Effector CD4-positive, alpha-beta T cell (primary cell): ENCODE measurements around the gene ALDH1A1.

Experiments
- DNase-seq: peaks from one replicate; pipeline ENCODE4 v3.0.0-alpha.2; 2020

Gene ALDH1A1

DNA sequence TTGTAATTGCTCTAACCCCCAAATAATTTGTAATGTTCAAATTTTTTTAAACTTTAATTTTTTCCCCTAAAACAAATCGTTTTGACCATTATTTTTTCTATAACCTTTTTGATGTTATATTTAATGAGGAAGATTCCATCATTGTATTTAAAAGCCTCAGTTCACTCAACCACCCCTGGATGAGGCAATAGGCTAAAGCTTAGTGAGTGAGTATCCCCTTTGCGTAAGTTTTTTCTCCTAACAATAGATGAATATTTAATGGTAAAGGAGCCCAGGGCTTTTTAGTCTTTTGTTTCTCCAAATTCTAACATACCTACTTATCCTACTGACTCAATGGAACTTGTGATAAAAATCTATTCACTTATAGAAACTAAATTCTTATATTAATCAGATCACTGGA lies 38.1 kb downstream of the ALDH1A1 start:
- no peak for DNase-seq

DNA sequence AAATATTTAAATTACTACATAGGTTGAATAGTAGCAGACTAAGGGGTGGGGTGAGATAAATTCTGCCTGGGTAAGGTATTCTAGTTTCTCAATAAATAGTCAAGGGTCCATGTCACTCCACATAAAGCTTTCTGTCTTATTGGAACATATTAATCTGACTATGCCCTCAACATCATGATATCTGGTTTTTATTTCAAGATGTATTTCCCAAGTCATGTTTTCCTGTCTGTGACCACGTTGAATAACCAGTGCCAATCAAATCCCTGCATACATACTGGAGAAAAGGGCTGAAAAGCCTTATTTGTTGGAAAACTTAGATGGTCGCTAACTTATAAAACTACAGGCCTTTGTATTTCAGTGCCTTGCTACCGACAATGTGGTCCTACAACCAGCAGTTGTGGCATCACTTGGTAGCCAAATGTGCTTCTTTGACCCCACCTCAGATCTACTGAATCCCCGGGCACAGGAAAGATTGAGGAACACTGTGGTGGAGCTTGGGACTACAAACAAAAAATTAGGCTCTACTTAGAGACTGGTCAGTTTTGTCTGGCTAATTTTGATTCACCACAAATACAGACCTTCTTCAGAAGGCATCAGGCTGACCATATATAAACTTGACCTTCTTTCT lies 39.4 kb downstream of the ALDH1A1 start:
- no peak for DNase-seq

DNA sequence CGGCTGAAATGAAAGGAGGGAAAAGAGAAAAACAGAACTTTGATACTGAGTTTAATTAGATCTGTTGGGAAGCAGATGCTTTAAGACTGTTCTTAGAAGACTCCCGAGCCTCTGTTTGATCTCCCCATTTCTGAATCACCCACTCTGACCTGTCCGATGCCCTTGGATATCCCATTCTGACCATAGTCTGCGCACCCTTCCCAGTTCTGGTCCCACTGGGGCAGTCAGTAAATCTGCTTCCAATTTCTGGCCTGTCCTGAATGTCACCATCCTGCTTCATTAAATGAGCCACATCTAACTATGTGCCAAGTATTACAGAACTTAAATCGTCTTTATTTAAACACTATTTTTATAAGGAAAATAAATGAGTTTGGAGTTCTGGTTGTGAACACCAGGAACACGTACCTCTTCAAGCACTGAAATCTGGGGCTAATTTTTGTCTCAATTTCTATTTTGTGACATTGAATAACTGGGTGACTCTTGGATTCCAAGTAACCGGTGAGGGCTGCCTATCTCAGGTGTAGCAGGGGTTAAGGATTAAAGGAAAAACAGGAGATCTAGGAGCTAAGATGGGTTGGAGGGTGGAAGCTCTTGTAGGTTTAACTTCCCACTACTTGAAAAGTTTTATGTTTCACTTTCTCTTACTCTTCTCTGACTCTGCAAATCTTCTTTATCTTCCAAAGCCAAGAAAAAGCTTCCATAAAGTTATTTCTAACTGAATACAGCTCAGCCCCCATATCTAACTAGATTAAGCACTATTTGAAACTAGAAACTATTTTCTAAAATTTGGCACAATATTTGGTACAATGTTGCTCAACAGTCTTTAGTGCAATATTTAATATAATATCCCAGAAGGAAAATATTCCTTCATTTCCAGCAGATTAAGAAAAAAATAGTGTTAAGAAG lies 40.1 kb downstream of the ALDH1A1 start:
- no peak for DNase-seq

DNA sequence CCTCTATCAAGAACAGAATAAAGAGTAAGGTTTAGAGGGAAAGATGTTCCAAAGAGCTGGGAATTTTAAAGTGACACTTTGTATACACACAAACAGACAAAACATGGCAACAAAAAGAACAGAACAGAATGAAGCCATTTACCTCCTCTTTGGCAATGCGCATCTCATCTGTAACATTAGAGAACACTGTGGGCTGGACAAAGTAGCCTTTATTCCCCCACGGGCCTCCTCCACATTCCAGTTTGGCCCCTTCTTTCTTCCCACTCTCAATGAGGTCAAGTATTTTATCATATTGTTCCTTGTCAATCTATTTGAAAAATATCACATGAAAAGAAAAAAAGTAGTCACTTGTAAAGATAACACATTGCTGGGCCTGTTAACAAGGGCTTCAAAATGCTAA lies 41.0 kb downstream of the ALDH1A1 start:
- no peak for DNase-seq

DNA sequence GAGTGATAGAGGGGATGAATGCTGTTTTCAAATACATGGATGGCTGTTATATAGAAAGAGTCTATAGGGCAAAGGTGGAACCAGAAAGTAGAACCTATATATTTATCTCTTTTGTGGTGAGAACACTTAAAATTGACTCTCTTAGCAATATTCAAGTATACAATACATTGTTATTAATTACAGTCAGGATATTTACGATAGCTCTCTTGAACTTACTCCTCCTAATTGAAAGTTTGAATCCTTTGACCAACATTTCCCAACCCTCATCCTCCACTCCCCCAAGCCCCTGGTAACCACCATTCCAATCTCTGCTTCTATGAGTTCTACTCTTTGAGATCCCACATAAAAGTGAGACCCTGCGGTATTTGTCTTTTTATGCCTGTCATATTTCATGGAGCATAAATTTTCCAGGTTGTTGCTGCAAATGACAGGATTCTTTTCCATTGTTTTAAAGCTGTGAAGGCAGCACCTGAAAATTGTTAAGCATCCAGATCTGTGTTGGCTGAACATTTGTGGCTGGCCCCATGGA lies 41.5 kb downstream of the ALDH1A1 start:
- DNase-seq = no peak

DNA sequence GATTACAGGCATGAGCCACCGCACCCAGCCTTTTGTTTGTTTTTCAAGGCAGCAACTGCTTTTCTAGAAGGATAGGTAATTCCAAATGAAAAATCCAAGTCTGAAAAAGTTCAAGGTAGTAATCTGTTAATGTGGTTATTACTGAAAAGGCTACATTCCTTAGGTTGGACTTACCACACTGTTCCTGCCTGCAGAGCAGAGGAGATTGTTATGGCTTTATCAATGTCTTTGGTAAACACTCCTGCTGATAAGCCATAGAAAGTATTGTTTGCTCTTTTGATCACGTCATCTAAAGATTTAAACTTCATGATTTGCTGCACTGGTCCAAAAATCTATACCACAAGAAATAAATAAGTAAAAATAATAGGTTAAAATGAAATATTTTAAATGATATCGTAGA lies 43.4 kb downstream of the ALDH1A1 start:
- DNase-seq = no peak

DNA sequence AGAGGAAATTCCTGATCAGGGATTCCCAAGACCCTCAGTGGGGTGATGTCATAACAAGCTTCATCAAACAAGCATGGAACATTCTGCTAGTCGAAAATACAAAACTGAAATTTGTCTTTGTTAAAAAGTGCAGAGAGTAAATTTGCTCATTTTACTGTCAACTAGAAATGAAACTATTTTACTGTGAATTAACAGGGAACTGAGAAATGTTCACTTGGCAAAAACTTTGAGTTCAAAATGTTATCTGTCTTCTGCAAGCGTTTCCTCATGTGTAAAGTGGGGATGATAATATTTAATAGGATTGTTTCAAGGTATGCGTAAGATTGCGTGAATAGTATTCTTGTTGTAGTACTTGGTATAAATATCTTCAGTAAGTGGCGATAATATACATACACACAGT lies 45.4 kb downstream of the ALDH1A1 start:
- no peak for DNase-seq

DNA sequence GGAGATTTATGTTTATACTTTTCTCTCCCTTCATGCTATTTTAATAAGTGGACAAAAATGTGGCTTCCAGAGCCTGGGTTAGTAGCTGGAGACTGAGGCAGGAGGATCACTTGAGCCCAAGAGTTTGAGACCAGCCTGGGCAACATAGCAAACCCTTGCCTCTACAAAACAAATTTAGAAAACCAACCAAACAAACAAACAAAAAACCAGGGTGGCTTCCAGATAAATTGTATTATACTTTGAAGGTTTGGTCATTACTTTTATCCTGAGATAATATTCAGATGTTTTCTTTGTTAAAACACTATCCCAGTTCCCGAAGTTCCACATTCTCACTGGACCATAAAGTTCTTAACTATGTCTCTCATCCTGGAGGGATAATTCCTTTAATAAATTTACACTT lies 46.0 kb downstream of the ALDH1A1 start:
- DNase-seq = no peak

DNA sequence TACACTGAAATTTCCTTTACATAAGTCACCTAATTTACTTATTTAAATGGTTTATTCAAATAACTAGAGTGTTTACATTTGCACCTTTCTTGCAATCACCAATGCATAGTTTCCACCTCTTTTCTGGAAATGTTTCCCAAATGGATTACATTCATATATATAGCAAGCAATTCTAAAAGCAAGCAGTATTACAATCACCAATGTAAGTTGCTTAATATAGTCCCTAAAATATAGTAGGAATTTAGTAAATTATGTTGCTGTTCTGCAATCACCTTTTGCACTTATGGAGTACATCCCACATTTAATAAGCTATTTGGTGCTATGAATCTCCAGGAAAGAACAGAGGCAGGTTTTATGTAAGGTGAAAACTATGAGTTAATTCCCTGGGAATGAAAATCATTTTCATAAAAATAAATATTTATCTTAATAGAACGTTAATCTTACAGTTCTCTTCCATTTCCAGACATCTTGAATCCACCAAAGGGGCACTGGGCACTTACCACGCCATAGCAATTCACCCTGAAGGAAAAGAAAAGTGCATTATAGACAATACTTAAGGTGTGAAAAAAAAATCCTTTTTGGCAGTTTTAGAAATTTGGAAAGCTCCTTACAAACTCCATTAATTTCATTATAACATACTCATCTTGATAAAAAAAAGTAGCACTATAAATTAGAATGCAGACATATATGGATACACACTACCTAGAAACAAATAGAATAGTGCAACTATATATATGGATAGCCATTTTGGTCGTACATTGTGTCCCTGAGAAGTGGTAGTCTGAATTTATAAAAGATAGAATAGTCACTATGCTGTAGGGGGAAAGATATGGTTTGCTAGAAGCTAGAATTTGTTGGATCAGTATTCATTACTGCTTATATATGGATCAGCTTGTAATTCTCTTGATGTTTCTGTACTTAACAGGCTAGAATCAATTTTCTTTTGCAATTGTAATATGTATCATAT lies 47.1 kb downstream of the ALDH1A1 start:
- DNase-seq = no peak

DNA sequence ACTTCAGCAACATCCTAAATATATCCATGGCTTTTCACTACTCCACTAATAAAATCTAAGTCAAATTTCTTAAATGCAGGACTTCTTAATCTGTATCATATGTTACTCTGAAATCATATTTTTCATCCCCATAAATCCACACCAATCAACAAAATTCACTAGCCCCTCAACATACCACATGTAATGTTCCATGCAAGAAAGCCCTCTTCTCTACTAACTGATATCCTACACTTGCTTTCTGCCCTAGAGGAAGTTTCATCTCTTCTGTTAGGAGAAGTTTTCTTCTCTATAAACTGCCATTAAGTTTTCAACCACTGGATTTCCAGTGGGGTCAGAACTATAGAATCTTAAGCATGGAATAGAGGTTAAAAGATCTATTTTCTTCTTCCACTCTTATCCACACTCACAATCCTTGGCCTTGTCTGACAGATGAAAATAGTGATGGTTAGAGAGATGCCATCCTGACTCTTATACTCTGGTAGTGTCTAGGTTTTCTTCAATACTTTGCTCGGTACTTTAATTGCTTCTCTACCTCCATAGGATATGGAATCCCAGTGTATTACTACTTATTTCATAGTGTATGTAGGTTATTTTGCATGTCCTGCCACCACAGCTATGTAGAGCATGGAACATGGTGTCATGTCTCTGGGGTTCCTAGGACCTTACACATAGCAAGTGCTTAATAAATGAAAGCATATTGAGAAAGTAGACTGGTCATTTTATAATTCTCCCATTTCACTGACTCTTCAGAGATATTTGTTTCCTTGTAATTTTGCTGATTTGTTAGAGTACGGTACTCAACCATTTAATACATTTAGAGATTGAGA lies 48.4 kb downstream of the ALDH1A1 start:
- DNase-seq = no peak

DNA sequence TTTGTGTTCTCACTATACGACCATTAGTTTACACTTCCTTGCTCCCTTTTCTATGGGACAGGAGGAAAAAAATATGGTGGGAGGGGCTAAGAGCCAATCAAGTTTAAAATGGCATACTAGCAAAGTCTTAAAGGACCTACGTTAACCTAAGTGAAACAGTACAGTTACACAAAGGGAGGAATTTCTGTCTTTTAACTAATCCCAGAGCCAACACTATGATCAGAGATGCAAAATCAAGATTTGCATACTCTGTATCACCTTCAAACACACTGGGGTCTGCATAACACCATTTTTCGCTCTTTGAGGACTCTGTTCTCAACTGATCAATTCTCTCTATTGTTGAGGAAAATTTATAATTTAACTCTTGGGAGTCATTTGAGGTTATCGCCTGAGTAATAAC lies 49.8 kb downstream of the ALDH1A1 start:
- no peak for DNase-seq

DNA sequence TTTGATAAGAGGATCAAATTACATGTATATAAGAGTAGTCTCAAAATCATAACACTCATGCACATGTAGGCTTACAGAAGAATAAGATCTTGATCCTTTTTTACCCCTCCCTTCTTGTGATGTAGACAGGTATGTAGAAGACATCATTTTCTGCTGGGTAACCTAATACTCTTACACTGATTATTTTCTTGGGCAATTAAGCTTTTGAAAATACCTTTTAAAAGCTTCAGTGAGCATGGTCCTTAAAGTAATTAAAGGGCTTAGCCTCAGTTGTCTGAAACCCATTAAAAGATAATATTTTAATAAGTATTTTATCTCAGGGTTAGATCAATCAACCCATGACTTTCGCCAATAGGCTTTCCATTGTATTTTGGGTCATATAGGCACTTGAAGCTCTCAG lies 50.6 kb downstream of the ALDH1A1 start:
- DNase-seq = no peak

DNA sequence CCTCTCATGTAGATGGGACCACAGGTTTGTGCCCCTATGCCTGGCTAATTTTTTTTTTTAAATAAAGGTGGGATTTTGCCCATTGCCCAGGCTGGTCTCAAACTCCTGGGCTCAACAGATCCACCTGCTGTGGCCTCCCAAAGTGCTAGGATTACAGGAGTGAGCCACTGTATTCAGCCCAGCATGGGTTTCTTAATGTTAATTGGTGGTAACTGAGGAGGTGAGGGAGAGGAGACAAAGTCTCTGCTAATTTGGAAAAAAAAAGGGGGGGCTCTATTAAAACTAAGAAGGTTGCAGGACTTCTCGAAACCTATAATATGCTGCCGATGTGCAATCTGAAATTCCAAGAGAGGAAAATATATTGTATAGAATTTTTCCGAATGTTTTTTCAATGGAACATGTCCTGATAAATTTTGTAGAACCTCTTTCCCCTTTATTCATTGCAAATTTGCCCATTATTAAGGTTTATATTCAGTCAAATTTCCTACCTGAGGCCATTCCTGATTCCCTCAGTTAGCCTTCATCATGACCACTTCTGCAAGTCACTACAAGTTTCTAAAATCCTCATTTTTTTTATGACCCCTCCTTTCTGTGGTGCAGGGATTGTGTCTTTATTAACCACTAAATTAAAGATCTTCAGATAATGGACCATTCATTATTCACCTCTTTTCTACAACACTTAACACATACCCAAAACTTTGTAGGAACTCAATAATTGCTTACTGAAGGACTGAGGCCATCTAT lies 52.9 kb downstream of the ALDH1A1 start:
- no peak for DNase-seq

DNA sequence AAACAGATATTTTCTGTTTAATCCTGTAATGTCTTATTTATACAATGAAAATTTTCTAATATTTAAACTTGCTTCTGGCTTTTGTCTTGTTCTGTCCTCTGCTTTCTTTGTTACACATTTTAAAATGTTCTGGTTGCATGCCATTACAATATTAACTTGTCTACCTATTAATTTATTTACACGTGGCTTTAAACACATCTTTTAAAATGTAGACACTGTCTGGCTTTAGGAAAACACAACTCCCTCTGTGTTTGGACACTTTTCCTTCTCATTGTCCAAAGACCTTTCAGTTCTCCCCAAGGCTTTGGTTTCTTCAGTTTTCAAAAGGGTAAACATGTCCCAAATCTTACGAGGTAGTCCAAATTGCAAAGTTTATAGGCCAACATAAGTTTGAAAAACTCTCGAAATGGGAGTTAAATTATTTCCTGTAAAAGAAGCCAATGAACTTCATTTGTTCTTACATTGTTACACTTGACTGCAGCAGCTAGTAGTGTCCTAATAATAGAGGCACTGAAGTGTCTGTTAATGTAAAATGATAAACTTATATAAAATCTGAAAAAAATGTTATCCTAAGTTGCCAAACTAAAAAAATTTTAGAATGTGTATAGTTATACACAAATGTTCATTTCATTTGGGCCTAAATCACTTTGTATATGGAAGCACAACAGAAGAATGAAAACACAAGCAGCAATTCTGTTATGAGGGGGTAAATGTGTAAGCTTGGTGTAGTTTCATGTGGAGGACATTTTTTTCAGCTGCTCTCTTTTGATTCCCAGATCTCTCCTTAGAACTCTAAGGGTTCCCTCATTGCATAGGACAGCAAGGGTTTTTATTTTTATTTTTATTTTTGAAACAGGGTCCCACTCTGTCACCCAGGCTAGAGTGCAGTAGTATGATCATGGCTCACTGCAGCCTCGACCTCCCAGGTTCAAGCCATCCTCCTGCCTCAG lies 53.8 kb downstream of the ALDH1A1 start:
- no peak for DNase-seq

DNA sequence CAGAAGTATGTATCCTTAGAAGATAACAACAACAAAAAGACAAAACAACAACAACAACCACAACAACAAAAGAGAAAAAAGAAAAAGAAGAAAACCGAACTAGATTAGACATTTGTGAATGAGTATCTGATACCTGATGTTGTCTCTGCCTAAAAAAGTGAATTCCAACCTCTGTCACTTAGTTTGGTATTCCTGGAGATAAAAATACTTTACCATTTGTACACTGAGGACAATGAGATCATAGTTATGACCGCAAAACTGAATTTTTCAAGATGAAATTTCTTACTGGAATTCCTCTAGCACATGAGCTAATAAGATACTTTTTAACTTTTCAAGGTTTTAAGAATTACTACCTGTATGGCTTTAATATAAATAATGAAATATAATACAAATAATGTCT lies 54.5 kb downstream of the ALDH1A1 start:
- no peak for DNase-seq

DNA sequence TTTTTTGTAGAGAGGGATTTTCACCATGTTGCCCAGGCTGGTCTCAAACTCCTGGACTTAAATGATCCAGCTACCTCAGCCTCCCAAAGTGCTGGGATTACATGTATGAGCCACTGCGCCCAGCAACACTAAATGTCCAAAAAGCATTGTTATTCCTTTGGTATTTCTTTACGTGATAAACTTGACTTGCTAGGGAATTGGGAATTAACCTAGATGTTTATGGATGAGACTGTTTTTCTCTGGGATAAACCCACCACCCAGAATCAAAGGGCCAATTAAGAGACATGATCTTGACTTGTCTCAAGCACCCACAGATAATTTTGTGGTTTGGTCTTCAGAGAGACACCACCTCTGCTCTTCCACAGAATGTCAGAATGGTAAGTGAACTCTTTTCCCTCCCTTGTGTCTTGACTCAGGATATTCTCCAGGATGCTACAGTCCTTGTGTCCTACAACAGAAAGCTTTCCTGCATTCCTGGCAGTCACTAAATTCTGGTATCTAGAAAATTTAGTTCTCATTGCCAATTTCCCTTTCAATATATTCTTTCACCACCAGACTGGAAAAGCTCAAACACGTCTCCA lies 55.7 kb downstream of the ALDH1A1 start:
- DNase-seq = no peak

DNA sequence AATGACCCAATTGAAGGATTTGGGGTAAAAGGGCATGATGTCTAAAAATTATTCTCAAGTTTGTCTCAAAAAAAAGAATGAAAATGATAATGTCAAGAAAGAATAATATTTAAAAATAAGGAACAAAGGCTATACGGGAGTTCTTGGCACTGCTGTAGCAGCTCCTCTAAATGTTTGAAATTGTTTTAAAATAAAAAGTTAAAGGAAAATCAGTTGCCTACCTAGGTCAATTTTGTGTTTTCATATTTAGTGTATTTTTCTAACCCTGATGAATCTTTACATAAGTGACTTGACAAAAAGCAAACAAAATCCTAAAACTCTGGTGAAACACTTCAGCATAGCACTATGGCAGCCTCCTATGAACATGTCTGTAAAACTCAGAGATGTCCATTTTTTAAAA lies 56.4 kb downstream of the ALDH1A1 start:
- DNase-seq = no peak

DNA sequence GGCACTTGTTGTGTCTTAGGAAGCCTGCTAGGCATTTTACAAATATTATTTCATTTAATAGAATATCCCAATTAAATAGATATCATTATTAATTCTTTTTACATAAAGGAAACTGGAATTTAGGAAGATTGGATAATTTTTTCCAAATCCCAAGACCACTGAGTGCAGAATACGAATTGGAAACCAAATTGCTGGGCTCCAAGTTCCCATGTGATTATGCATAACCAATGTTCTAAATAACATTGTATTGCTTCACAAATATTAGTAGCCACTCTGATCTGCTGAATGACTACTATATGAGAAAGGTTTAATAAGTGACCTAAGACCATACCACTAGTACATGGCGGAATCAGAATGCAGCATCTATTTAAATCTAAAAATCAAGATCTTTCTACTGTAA lies 57.7 kb downstream of the ALDH1A1 start:
- no peak for DNase-seq

DNA sequence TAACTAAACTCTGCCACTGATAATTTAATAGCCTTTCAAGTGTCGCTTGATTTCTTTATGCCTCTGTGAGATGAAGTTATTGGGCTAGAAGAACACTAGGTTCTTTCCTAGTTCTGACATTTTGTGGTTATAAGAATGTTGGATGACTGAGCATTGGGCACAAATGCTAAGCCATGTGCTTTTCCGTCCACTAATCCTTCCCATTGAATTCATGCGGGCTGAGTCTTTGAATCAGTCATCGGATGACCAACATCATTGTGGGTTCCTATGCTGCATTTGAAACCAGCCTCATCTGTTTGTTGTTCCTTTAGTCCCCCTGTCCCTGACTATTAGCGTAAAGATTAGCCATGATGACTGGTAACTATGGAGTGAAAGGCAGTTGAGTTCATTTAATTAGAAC lies 58.5 kb downstream of the ALDH1A1 start:
- DNase-seq = no peak

DNA sequence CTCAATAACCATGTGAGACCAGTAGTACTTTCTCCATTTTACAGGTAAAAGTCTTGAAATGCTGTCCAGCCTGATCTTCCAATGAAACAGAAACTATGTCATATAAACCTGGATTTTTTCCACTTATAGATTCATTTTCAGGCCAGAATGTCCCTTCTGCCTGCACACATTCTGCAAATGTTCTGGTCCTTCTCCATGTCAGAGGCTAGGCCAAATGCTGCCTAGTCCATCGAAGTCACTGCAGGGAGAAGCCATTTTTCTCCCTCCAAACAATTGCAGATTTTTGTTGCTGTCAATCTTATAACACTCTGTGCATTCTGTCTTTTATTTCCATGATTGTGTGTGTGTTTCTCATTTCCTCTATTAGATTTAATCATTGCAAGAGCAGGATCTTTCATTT lies 59.4 kb downstream of the ALDH1A1 start:
- DNase-seq = no peak
